ENCODE measurements around the gene PCGF5.

PCGF5 gene

DNA sequence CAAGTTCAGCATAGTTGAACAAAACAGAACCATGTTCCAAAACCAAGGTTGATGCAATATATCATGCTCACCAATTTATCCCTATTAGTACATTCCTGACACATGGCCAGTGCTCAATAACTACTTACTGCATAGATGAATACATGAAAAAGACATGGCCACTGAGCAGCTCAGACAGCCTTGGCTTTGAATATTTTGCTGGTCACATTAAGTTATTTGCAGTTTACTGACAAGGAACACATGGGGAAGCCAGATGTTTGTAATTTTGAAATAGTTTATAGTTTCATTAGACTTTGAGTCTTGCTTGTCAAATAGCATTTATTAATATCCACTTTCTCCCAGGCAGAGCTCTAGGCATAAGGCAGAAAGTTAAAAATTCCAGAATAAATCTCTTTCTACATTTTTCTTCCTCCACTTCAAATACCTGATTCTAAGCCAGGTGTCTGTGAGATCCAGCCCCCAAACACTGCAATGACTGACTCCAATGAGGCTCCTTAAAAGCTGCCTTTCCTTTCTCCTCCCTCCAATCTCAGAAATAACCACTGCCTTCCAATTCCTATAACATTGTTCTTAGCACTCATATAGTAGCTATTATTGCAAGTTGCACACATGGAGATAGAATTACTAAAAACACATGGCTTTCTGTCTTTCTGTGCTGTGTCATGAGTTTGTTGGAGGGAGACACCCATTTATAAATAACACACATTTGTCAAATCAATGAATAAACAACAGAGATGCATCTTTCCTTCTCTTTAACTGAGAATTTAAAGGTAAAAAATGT, 91.3 kb downstream of the PCGF5 start:
- ChIA-PET CTCF (interaction anchor here (0.7 to 3.2 kb wide), 4 partner anchors 11 to 423 kb away, joined by 3 to 22 read pairs (median 3); no protein-coding TSS in a partner anchor), POLR2A (no interaction called here)
- H3K4me1 ChIP-seq (ENCODE audit: control insufficient read depth, insufficient read depth, low read length): no peaks in the 10 kb centered on the region
- H3K36me3 ChIP-seq (ENCODE audit: control insufficient read depth in 2 of 2, insufficient read depth in 1 of 2, low read length in 2 of 2): no peaks in the 10 kb centered on the region
- H3K9me3 ChIP-seq (ENCODE audit: control insufficient read depth, insufficient read depth, low read depth, low read length): no peaks in the 10 kb centered on the region
- H3K27ac ChIP-seq (ENCODE audit: extremely low read depth, low read depth, low read length): no peak overlapping the region
- no peak overlapping the region for H3K4me3 ChIP-seq (ENCODE audit: low read depth, low read length)
- TF ChIP-seq ZNF175 (tag by site-specific recombination; IDR thresholded peaks at IDR 0.05): no peak
- TF ChIP-seq ZFP41 (tag by site-specific recombination; IDR thresholded peaks at IDR 0.05; ENCODE audit: borderline replicate concordance): no peak
- no peak for TF ChIP-seq ZNF549 (tag by site-specific recombination; IDR thresholded peaks at IDR 0.05)
- TF ChIP-seq ZNF777 (tag by site-specific recombination; IDR thresholded peaks at IDR 0.05; ENCODE audit: borderline replicate concordance): no peak
- TF ChIP-seq ZNF623 (tag by site-specific recombination; IDR thresholded peaks at IDR 0.05): no peak
- no peak for TF ChIP-seq MEIS1 (CRISPR knock-in tag; IDR thresholded peaks at IDR 0.05; ENCODE audit: borderline replicate concordance)
- TF ChIP-seq ZNF121 (tag by site-specific recombination; IDR thresholded peaks at IDR 0.05): no peak
- no peak for TF ChIP-seq ZNF837 (tag by site-specific recombination; IDR thresholded peaks at IDR 0.05)
- TF ChIP-seq ZNF707 (tag by site-specific recombination; IDR thresholded peaks at IDR 0.05): no peak
- no peak for TF ChIP-seq ZNF747 (tag by site-specific recombination; IDR thresholded peaks at IDR 0.05)
- TF ChIP-seq ZNF664 (tag by site-specific recombination; IDR thresholded peaks at IDR 0.05): no peak
- TF ChIP-seq, protein P1, sequence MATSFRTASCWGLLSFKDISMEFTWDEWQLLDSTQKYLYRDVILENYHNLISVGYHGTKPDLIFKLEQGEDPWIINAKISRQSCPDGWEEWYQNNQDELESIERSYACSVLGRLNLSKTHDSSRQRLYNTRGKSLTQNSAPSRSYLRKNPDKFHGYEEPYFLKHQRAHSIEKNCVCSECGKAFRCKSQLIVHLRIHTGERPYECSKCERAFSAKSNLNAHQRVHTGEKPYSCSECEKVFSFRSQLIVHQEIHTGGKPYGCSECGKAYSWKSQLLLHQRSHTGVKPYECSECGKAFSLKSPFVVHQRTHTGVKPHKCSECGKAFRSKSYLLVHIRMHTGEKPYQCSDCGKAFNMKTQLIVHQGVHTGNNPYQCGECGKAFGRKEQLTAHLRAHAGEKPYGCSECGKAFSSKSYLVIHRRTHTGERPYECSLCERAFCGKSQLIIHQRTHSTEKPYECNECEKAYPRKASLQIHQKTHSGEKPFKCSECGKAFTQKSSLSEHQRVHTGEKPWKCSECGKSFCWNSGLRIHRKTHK (tag by site-specific recombination; IDR thresholded peaks at IDR 0.05): no peak
- TF ChIP-seq SETDB1 (IDR thresholded peaks at IDR 0.05; ENCODE audit: insufficient read length, low read length): no peak
- no peak for TF ChIP-seq ZNF280D (tag by site-specific recombination; IDR thresholded peaks at IDR 0.05)
- no peak for TF ChIP-seq ZNF10 (tag by site-specific recombination; IDR thresholded peaks at IDR 0.05)
- TF ChIP-seq ZNF792 (tag by site-specific recombination; IDR thresholded peaks at IDR 0.05): no peak

DNA sequence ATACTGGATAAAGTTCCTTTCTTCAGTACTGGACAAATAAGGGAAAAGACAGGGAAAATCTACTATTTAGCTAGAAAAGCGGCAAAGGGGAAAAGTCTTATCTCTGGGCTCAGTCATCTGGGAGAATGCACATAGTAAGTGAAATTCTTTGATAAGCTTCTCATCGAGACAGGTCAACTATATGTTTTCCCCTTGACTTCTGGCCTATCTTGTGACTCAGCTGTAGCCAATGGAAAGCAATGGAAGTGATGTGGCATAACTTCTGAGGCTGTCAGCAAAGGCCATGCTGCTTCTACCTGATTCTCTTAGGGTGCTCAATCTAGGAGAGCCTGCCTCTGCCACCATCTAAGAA, 91.9 kb downstream of the PCGF5 start:
- ChIA-PET POLR2A (no interaction called here), CTCF (interaction anchor here (0.7 to 3.2 kb wide), 4 partner anchors 12 to 424 kb away, joined by 3 to 22 read pairs (median 3); no protein-coding TSS in a partner anchor)
- Histone ChIP-seq H3K9me3 (ENCODE audit: control insufficient read depth, insufficient read depth, low read depth, low read length) (no peaks in the 10 kb centered on the region), H3K36me3 (ENCODE audit: control insufficient read depth in 2 of 2, insufficient read depth in 1 of 2, low read length in 2 of 2) (no peaks in the 10 kb centered on the region), H3K27ac (ENCODE audit: extremely low read depth, low read depth, low read length) (no peak overlapping the region), H3K4me1 (ENCODE audit: control insufficient read depth, insufficient read depth, low read length) (no peaks in the 10 kb centered on the region), H3K4me3 (ENCODE audit: low read depth, low read length) (no peak overlapping the region)
- TF ChIP-seq ZNF530 (tag by site-specific recombination; IDR thresholded peaks at IDR 0.05; ENCODE audit: low read depth): no peak
- no peak for TF ChIP-seq ZNF664 (tag by site-specific recombination; IDR thresholded peaks at IDR 0.05)
- TF ChIP-seq YY1 (tag by site-specific recombination; IDR thresholded peaks at IDR 0.05): no peak
- TF ChIP-seq ZSCAN23 (tag by site-specific recombination; IDR thresholded peaks at IDR 0.05): no peak
- no peak for TF ChIP-seq ZNF529 (tag by site-specific recombination; IDR thresholded peaks at IDR 0.05; ENCODE audit: insufficient replicate concordance)
- TF ChIP-seq ZNF157 (tag by site-specific recombination; IDR thresholded peaks at IDR 0.05): no peak
- no peak for TF ChIP-seq ZXDB (tag by site-specific recombination; IDR thresholded peaks at IDR 0.05)

Data from HEK293 (cell line).